Psoas muscle (tissue), 8 donors: ENCODE results near the gene SLC26A1. TPM values are rescaled to one million over a fixed set of nuclear protein-coding genes. Genes with fewer than 3 reads are reported as not detected.

Source experiments
- ATAC-seq, 4 donors: fragments of 200-7000 bp; cut with Tn5 transposase; one replicate each; pipeline ENCODE4 v1.9.1; 2020; ENCODE audit warnings: moderate library complexity in 3 of 4, mild to moderate bottlenecking in 2 of 4
- DNase-seq, 2 donors: peaks; one replicate each; pipeline ENCODE4 v3.0.0-alpha.2; 2020
- H3K27ac ChIP-seq: fragments of 200-600 bp; one replicate; pipeline ENCODE4 v1.8.0; 2022
- H3K27me3 ChIP-seq, 3 donors: fragments of 200-600 bp in 1 of 3; one replicate each; pipeline versions ENCODE4 v1.6.1 to v1.8.0; 2013 to 2022; ENCODE audit warnings: low read length in 2 of 3, mild to moderate bottlenecking in 2 of 3, moderate library complexity in 1 of 3; ENCODE audit not compliant: insufficient read depth in 3 of 3
- H3K36me3 ChIP-seq, 2 donors: fragments of 200-600 bp in 1 of 2; one replicate each; pipeline versions ENCODE4 v1.6.1 to v1.8.0; 2013 to 2022; ENCODE audit warnings: low read depth in 1 of 2, mild to moderate bottlenecking in 1 of 2, moderate library complexity in 1 of 2; ENCODE audit not compliant: insufficient read depth in 1 of 2
- H3K4me1 ChIP-seq: fragments of 200-600 bp; one replicate; pipeline ENCODE4 v1.8.0; 2022
- H3K4me3 ChIP-seq: fragments of 200-600 bp; one replicate; pipeline ENCODE4 v1.8.0; 2022; ENCODE audit warnings: mild to moderate bottlenecking
- H3K9me3 ChIP-seq: fragments of 200-600 bp; one replicate; pipeline ENCODE4 v1.8.0; 2022
- WGBS, 3 donors: extraction: QIAGEN DNeasy Blood & Tissue Kit; methylation state at CpG; one replicate each; pipeline versions ENCODE4 v1.1.6 to v1.1.7; 2013; 5-methylcytosine and 5-hydroxymethylcytosine counted together
- intact Hi-C, 2 donors: fragments of 100-400 bp; cut with DNase I; formaldehyde crosslinking; loops; one replicate each; pipeline versions ENCODE4 v1.11.0 to v1.14.2; 2022
- polyA plus RNA-seq, 3 donors: library from polyadenylated mRNA; stranded (reverse); fragments of 200-250 nt; gene quantifications; one replicate each; pipeline ENCODE4 v1.2.3, GENCODE V29; 2013
- total RNA-seq, 4 donors: library from RNA; stranded (reverse); fragmentation: NEBNext Ultra II Directional in 2 of 4; extraction: Animal tissue kit (Norgen Biotek cat#: 25700) in 2 of 4; gene quantifications; one replicate each; pipeline versions ENCODE4 v1.2.1 to v1.2.4, GENCODE V29; 2021 to 2023
- TF ChIP-seq, protein P1 (sequence below): fragments of 200-600 bp; IDR thresholded peaks from one replicate; pipeline ENCODE4 v1.8.0; 2022; ENCODE audit warnings: antibody characterized with exemption
- donor health status: healthy with polysubstance abuse.
- donor health status: DM: no; HTN: no; CAD: no; lungs with moderate emphysema.
- donor health status: Bipolar disorder and iron deficiency.
- donor health status: healthy.
- donor health status: DM: yes; HTN: yes; CAD: no.
- donor health status: DM: no; HTN: no; CAD: no.
- donor health status: DM: no; HTN: no; CAD: no.
- donor health status: DM: yes; HTN: yes; CAD: no.

The SLC26A1 gene
- total and polyA plus RNA-seq, 7 donors: 0.06 to 0.36 (median 0.15) TPM; not detected in 3

DNA sequence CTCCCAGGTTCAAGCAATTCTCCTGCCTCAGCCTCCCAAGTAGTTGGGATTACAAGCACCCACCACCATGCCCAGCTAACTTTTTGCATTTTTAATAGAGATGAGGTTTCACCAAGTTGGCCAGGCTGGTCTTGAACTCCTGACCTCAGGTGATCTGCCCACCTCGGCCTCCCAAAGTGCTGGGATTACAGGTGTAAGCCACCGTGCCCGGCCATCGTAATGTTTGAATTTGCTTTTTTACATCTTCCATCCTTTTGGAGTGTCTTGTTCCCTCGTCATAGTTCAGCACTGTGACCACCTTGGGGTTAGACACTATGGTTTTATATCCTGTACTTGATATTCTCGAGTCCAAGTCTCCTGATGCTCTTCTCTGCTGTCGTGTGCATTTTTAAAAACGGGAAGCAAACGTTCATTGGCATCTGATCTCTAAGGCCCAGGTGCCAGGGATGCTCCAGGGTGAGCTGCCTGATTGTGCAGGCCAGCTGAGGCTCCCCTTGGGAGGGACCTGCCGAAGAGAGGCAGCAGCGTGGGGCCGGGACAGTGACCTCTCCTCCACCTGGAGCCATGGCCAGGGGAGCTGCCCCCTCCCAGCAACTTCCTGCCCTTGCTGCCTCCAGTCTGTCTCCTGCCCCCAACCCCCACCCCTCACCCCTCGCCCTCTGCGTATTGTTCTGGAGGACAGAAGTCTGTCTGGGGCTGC, 36.5 kb downstream of the SLC26A1 start:
- DNase-seq (peak in 1 of 2 donors; percentile 23), ATAC-seq (no peak)
- H3K4me1 ChIP-seq: no peaks in the 10 kb centered on the region
- H3K27ac ChIP-seq: no peak overlapping the region
- no peaks in the 10 kb centered on the region for H3K27me3 ChIP-seq
- WGBS, 3 donors: 78 to 81% (median 80%) methylated on average over 14 of the region's 14 CpGs
- H3K36me3 ChIP-seq: peaks cover 0 to 58% of the 10 kb centered on the region in 2 donors
- H3K9me3 ChIP-seq: no peaks in the 10 kb centered on the region
- intact Hi-C loops: no loop called here
- TF ChIP-seq, protein P1, sequence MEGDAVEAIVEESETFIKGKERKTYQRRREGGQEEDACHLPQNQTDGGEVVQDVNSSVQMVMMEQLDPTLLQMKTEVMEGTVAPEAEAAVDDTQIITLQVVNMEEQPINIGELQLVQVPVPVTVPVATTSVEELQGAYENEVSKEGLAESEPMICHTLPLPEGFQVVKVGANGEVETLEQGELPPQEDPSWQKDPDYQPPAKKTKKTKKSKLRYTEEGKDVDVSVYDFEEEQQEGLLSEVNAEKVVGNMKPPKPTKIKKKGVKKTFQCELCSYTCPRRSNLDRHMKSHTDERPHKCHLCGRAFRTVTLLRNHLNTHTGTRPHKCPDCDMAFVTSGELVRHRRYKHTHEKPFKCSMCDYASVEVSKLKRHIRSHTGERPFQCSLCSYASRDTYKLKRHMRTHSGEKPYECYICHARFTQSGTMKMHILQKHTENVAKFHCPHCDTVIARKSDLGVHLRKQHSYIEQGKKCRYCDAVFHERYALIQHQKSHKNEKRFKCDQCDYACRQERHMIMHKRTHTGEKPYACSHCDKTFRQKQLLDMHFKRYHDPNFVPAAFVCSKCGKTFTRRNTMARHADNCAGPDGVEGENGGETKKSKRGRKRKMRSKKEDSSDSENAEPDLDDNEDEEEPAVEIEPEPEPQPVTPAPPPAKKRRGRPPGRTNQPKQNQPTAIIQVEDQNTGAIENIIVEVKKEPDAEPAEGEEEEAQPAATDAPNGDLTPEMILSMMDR: no peak
- no peak overlapping the region for H3K4me3 ChIP-seq

DNA sequence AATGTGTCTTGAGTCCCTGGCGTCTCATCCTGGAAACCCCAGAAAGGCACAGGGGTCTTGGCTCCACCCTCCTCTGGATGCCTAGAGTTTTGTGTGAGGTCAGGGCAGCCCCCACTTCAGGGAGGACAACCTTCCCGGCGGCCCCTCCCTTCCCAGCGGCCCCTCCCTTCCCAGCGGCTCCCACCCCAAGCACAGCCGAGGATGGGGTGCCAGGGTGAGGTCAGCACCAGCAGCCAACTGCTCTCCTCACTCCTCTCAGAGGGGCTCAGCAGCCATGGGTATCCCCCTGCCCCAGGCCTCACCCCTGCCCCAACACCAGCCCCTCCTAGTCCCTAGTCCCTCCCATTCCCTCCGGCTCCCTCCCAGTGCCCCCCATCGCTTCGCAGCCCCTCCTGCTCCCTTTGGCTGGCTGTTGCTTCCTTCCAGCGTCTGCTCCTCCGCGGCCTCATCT, 37.2 kb downstream of the SLC26A1 start:
- Histone ChIP-seq H3K4me1 (no peaks in the 10 kb centered on the region), H3K27ac (no peak overlapping the region), H3K36me3 (peaks cover 0 to 55% of the 10 kb centered on the region in 2 donors), H3K9me3 (no peaks in the 10 kb centered on the region), H3K4me3 (no peak overlapping the region), H3K27me3 (no peaks in the 10 kb centered on the region)
- DNase-seq (peak in 1 of 2 donors; percentile 44), ATAC-seq (no peak)
- WGBS, 3 donors: 77 to 81% (median 79%) methylated on average over 11 to 12 of the region's 12 CpGs
- intact Hi-C loops: no loop called here
- TF ChIP-seq, protein P1: no peak

DNA sequence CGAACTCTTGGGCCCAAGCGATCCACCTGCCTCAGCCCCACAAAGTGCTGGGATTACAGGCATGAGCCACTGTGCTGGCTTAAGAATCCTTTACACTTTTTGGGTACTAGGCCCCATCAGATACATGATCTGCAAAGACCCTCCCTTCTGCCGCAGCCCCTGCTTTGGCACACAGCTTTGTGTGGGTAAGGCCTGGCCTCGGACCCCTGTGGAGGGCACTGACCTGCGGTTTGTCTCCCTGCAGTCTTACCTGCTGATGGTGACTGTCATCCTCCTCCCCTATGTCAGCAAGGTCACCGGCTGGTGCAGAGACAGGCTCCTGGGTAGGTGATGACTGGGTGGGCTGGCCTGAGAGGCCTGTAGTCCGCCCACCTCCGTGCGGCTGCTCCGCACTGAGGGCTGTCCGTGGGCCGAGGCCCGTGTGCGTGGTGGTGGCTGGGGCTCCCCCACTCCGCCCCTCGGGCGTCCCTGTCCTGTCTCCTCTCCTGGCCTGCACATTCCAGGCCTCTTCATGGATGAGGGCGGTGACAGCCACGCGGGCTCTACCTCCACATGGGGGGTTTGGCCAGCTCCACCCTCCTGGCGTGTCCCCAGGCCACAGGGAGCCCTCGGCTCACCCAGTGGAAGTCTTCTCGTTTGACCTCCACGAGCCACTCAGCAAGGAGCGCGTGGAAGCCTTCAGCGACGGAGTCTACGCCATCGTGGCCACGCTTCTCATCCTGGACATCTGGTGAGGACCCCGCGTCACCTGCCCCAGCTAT, 37.9 kb downstream of the SLC26A1 start:
- H3K4me1 ChIP-seq: no peaks in the 10 kb centered on the region
- WGBS, 3 donors: 91 to 94% (median 92%) methylated on average over 29 to 33 of the region's 33 CpGs
- peaks cover 0 to 55% of the 10 kb centered on the region in 2 donors for H3K36me3 ChIP-seq
- intact Hi-C loops: no loop called here
- DNase-seq (peak in 1 of 2 donors; percentile 47), ATAC-seq (no peak)
- no peaks in the 10 kb centered on the region for H3K9me3 ChIP-seq
- TF ChIP-seq, protein P1: no peak
- H3K27ac ChIP-seq: no peak overlapping the region
- no peaks in the 10 kb centered on the region for H3K27me3 ChIP-seq
- H3K4me3 ChIP-seq: no peak overlapping the region

DNA sequence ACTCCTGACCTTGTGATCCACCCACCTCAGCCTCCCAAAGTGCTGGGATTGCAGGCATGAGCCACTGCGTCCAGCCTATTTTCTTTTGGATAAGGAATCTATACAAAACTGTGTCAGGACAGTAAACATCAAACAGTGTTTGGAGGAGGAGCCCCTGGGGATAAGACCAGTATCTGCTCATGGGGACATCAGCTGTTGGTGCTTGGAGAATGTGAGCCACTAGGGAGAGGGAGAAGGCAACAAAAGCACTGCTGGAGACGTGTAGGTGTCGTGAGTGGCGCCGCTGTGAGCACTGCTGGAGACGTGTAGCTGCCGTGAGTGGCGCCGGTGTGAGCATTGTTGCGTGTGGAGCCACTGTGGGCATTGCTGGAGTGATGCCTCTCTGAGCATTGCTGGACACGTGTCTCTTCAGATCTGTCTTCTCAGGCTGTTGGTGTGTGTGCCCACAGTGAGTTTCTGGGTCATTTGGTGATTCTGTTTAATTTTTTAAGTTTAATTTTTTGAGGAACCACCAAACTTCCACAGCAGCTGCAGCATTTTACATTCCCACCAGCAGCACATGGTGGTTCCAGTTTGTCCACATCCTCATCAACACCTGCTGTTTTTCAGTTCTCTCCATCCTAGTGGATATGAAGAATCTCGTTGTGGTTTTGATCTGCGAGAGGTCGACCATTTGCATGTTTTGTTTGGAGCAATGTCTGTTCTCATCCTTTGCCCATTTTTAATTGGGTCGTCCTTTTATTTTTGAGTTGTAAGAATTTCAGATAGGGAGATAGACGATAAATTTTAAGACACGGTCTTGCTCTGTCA, 38.8 kb downstream of the SLC26A1 start:
- H3K36me3 ChIP-seq: peaks cover 0 to 55% of the 10 kb centered on the region in 2 donors
- intact Hi-C loops: no loop called here
- no peak overlapping the region for H3K27ac ChIP-seq
- peak in 1 of 2 donors; percentile 23 for DNase-seq
- no peak for ATAC-seq
- TF ChIP-seq, protein P1: no peak
- no peaks in the 10 kb centered on the region for H3K27me3 ChIP-seq
- H3K9me3 ChIP-seq: no peaks in the 10 kb centered on the region
- no peak overlapping the region for H3K4me3 ChIP-seq
- 89 to 93% (median 92%) methylated on average over 17 of the region's 17 CpGs for WGBS, 3 donors
- H3K4me1 ChIP-seq: no peaks in the 10 kb centered on the region
